Placental epithelial cell (primary cell): ENCODE results near the gene PDE4A. TPM values are rescaled to one million over a fixed set of nuclear protein-coding genes. Genes with fewer than 3 reads are reported as not detected.

ENCODE experiments used
- total RNA-seq: library from RNA; depleted of rRNA; stranded (reverse); fragments of >200 nt; gene quantifications from 2 replicates; pipeline ENCODE4 v1.2.3, GENCODE V29; 2012

Gene PDE4A
- 0.87 and 1.6 TPM in 2 replicates for total RNA-seq

DNA sequence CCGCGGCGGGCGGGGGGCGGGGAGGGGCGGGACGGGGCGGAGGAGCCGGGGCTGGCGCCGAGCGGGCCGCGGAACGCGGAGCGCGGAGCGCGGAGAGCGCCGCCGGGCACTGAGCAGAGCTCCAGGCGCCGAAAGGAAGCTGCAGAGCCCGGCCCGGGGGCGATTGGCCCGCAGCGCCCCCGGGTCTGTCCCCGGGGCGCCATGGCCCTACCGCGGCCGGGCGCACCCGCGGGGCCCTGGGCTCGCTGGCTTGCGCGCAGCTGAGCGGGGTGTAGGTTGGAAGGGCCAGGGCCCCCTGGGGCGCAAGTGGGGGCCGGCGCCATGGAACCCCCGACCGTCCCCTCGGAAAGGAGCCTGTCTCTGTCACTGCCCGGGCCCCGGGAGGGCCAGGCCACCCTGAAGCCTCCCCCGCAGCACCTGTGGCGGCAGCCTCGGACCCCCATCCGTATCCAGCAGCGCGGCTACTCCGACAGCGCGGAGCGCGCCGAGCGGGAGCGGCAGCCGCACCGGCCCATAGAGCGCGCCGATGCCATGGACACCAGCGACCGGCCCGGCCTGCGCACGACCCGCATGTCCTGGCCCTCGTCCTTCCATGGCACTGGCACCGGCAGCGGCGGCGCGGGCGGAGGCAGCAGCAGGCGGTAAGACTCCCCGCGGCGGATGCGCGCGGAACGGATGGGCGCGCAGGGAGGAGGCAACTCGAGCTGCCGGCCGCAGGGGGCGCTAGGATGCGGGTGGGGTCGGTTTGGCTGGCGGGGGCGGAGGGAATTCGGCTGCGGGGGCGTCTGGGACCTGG, at the start of gene PDE4A:
PDE4A (plus strand) TSS at position 95 of the 796 bp plus-strand sequence; CDS start at position 322, 227 bp downstream.

DNA sequence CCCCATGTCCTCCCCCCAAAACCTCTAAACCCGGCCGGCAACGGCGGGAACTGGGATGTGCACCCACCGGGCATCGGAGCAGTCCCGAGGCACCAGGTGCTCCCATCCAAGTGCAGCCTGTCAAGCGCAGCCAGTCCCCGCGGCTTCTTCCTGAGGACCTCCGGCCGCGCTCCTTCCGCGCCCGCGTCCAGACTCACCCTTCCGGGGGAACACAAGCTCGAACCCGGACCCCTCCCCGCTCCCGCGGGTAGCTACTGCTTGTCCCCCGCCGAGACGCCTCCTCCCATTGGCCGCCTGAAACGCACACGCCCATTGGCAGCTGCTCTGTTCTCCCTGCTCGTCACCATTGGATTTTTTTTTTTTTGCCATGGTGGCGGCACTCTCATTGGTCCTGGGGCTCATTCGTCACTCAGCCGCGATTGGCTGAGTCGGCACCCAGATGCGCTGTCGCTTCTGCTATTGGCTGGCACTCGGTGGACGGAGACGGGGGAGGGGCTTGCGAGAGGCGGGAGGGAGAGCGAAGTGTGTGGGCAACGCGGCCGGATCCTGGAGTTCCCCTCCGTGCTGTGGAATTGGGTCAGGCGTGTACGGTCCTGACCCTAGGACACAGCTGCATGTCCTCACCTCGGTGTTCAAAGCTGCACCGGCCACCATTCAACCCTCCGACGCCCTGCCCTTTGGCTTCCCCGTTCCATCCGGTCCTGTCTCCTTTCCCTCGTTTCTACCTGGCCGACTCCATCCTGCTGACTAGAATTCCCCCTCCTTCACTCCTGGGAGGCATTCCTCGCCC, 39.8 kb upstream of the PDE4A start, which contains the start of gene TYK2:
TYK2 (minus strand) TSS at position 260 of the 790 bp plus-strand sequence. CDS start 2,166 bp downstream, outside the sequence.

GRCh38 chr19:10403137-10404021, 17.0 kb upstream of the PDE4A start, which contains the start of gene CDC37:
CDC37 (minus strand) TSS chr19:10403542; CDS start chr19:10403479, 63 bp downstream.

GRCh38 chr19:10503002-10503789, 82.9 kb downstream of the PDE4A start, which contains the start of gene KEAP1:
KEAP1 (minus strand) TSS chr19:10503356; CDS start chr19:10500033, 3,323 bp downstream.

GRCh38 chr19:10517361-10517759, 97.0 kb downstream of the PDE4A start, which contains the start of gene S1PR5:
S1PR5 (minus strand) TSS chr19:10517447; CDS start chr19:10515011, 2,436 bp downstream.

Other genes with a start within 250 kb of the PDE4A start
- gene DNMT1, start 225.6 kb upstream of the PDE4A start, total RNA-seq: 40.6 and 45.5 TPM in 2 replicates
- gene S1PR2, start 189.2 kb upstream of the PDE4A start, total RNA-seq: 10.6 and 18.1 TPM in 2 replicates
- 31.4 and 53.6 TPM in 2 replicates for gene MRPL4, start 168.3 kb upstream of the PDE4A start, total RNA-seq
- gene ICAM1, start 149.4 kb upstream of the PDE4A start, total RNA-seq: 0.87 and 1.2 TPM in 2 replicates
- 0.22 and 2.4 TPM in 2 replicates for gene ICAM4, start 133.6 kb upstream of the PDE4A start, total RNA-seq
- 0.39 and 1.1 TPM in 2 replicates for gene ICAM5, start 130.6 kb upstream of the PDE4A start, total RNA-seq
- gene ZGLP1, start 110.7 kb upstream of the PDE4A start, total RNA-seq: 0.39 and 0.87 TPM in 2 replicates
- 10.6 and 20.5 TPM in 2 replicates for gene FDX2, start 104.5 kb upstream of the PDE4A start, total RNA-seq
- gene RAVER1, start 87.0 kb upstream of the PDE4A start, total RNA-seq: 9.8 and 19.5 TPM in 2 replicates
- 5.7 and 5.9 TPM in 2 replicates for gene ICAM3, start 80.9 kb upstream of the PDE4A start, total RNA-seq
- 81.2 and 86.0 TPM in 2 replicates for gene TYK2, start 40.0 kb upstream of the PDE4A start, total RNA-seq
- 98.9 and 126 TPM in 2 replicates for gene CDC37, start 17.0 kb upstream of the PDE4A start, total RNA-seq
- 52.8 and 56.9 TPM in 2 replicates for gene KEAP1, start 82.8 kb downstream of the PDE4A start, total RNA-seq
- 0.39 TPM in 1 of 2 replicates, not detected in the other for gene S1PR5, start 96.9 kb downstream of the PDE4A start, total RNA-seq
- gene ATG4D, start 123.4 kb downstream of the PDE4A start, total RNA-seq: 17.7 and 20.9 TPM in 2 replicates
- gene KRI1, start 145.5 kb downstream of the PDE4A start, total RNA-seq: 5.5 and 5.7 TPM in 2 replicates
- 0.76 and 2.4 TPM in 2 replicates for gene CDKN2D, start 148.4 kb downstream of the PDE4A start, total RNA-seq
- gene AP1M2, start 166.8 kb downstream of the PDE4A start, total RNA-seq: 113 and 144 TPM in 2 replicates
- gene SLC44A2, start 205.0 kb downstream of the PDE4A start, total RNA-seq: 188 and 341 TPM in 2 replicates
- 92.7 and 115 TPM in 2 replicates for gene ILF3, start 233.8 kb downstream of the PDE4A start, total RNA-seq